VCaP (cell line): ENCODE results near the gene DPEP2.
"Not testable (repeated sequence)": the region's sequence is repeated elsewhere in the genome, so short reads cannot be mapped to it uniquely, and the experiment has no call there.

ENCODE experiments used
- H3K27ac ChIP-seq: fragments of 450-650 bp; 2 replicates; pipeline ENCODE4 v1.5.1; 2017
- CTCF ChIP-seq: fragments of 450-650 bp; conservative IDR thresholded peaks from 2 replicates; pipeline ENCODE4 v1.5.1; 2017; ENCODE audit warnings: mild to moderate bottlenecking, moderate library complexity

Gene DPEP2

GRCh38 chr16:68015681-68016080, 16.4 kb upstream of the DPEP2 start, which contains the start of gene DPEP2NB:
Gene DPEP2NB, minus strand, starts transcription at chr16:68015911. Its CDS starts 141 bp downstream, at chr16:68015770.
- TF ChIP-seq CTCF, result no peak
- no peak within 1 kb of the TSS for H3K27ac ChIP-seq

GRCh38 chr16:68013440-68013839, 14.2 kb upstream of the DPEP2 start:
- no peak for TF ChIP-seq CTCF
- no peak overlapping the region for H3K27ac ChIP-seq

GRCh38 chr16:68009872-68010271, 10.6 kb upstream of the DPEP2 start:
- not testable (repeated sequence) for H3K27ac ChIP-seq

GRCh38 chr16:68009157-68009735, 10.0 kb upstream of the DPEP2 start:
- TF ChIP-seq CTCF, result no peak
- no peak overlapping the region for H3K27ac ChIP-seq

GRCh38 chr16:68005786-68006286, 6.6 kb upstream of the DPEP2 start:
- no peak for TF ChIP-seq CTCF
- no peak overlapping the region for H3K27ac ChIP-seq

- no peak overlapping the region for H3K27ac ChIP-seq
- TF ChIP-seq CTCF, result no peak
Measured at GRCh38 chr16:68005211-68005610, 5.9 kb upstream of the DPEP2 start.

- H3K27ac ChIP-seq, result no peak overlapping the region
- no peak for TF ChIP-seq CTCF
Measured at GRCh38 chr16:68003031-68003430, 3.7 kb upstream of the DPEP2 start.

GRCh38 chr16:68000450-68000849, 1.2 kb upstream of the DPEP2 start:
- H3K27ac ChIP-seq, result no peak overlapping the region

More at GRCh38 chr16:68000450-68000849, 1.2 kb upstream of the DPEP2 start:
- no peak for TF ChIP-seq CTCF
